GM20000 (cell line): Measurements from ENCODE around the gene CYP27C1.
"Not testable (repeated sequence)": the region's sequence is repeated elsewhere in the genome, so short reads cannot be mapped to it uniquely, and the experiment has no call there.

Experiments used
- DNase-seq: peaks from one replicate; pipeline ENCODE4 v3.0.0; 2012; ENCODE audit warnings: low spot score
- CTCF ChIP-seq: IDR thresholded peaks from 2 replicates; pipeline ENCODE4 v1.5.1; 2012; ENCODE audit warnings: mild to moderate bottlenecking, control low read depth; ENCODE audit errors: extremely low read depth, missing control alignments

Gene CYP27C1

GRCh38 chr2:127218812-127219170 lies 1.3 kb downstream of the CYP27C1 start:
- DNase-seq = no peak
- TF ChIP-seq CTCF = no peak

GRCh38 chr2:127217470-127218325 lies 2.4 kb downstream of the CYP27C1 start:
- TF ChIP-seq CTCF = no peak
- no peak for DNase-seq

DNA sequence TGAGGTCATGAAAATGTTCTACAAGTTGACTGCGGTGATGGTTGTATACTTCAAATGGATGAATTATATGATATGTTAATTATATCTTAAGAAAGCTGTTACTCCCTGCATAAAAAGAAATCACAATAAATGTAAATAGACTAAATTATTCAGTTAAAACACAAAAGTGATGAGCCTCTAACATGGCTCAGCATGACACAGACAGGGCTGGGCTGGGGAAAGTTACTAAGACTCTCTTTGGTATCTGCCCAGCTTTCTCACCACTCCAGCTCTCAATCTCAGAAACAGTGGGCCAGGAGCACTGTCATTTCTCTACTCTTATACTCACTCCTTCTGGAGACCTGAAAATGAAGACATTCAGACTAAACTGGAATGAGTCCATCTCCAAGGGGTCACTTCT lies 3.5 kb downstream of the CYP27C1 start:
- no peak for TF ChIP-seq CTCF
- DNase-seq = no peak

DNA sequence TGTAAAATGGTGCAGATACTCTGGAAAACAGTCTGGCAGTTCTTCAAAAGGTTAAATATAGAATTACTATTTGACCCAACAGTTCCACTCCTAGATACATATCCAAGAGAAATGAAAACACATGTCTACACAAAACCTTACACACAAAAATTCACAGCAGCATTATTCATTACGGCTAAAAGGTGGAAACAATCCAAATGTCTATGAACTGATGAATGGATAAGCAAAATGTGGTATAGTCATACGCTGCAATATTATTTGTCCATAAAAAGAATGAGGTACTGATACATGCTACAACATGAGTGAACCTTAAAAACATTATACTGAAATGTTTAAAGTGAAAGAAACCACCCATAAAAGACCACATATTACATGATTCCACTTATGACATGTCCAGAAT lies 4.0 kb downstream of the CYP27C1 start:
- TF ChIP-seq CTCF = no peak
- no peak for DNase-seq

DNA sequence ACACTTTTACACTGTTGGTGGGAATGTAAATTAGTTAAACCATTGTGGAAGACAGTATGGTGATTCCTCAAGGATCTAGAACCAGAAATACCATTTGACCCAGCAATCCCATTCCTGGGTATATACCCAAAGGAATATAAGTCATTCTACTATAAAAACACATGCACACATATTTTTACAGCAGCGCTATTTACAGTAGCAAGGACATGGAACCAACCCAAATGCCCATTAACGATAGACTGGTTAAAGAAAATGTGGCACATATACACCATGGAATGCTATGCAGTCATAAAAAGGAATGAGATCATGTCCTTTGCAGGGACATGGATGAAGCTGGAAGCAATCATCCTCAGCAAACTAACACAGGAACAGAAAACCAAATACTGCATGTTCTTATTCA lies 5.9 kb downstream of the CYP27C1 start:
- not testable (repeated sequence) for DNase-seq

- no peak for TF ChIP-seq CTCF
- DNase-seq = no peak
These were observed 11.8 kb downstream of the CYP27C1 start for GRCh38 chr2:127208313-127208712.

GRCh38 chr2:127205218-127206125 lies 14.6 kb downstream of the CYP27C1 start:
- DNase-seq = no peak
- no peak for TF ChIP-seq CTCF
